ENCODE data around the gene CHD3.

CHD3 gene

GRCh38 chr17:7841915-7842379 is 46.6 kb upstream of the CHD3 start:
- TF ChIP-seq CTCF (IDR thresholded peaks at IDR 0.05; ENCODE audit: insufficient read depth, low read depth, low read length, missing control alignments) = no peak
- DNase-seq (ENCODE audit: low read depth) = peak; percentile 86
- H3K4me3 ChIP-seq (ENCODE audit: low read depth, low read length) = peak overlapping the region; percentile 89

GRCh38 chr17:7842380-7843256 is 46.0 kb upstream of the CHD3 start:
- peak overlapping the region; percentile 89 for H3K4me3 ChIP-seq (ENCODE audit: low read depth, low read length)
- peak; percentile 92 for DNase-seq (ENCODE audit: low read depth)
- TF ChIP-seq CTCF (IDR thresholded peaks at IDR 0.05; ENCODE audit: insufficient read depth, low read depth, low read length, missing control alignments) = no peak

- H3K4me3 ChIP-seq (ENCODE audit: low read depth, low read length) = peak overlapping the region; percentile 89
- no peak for DNase-seq (ENCODE audit: low read depth)
- no peak for TF ChIP-seq CTCF (IDR thresholded peaks at IDR 0.05; ENCODE audit: insufficient read depth, low read depth, low read length, missing control alignments)
Observed at GRCh38 chr17:7843257-7843535, 45.4 kb upstream of the CHD3 start.

GRCh38 chr17:7843536-7844291 is 44.9 kb upstream of the CHD3 start:
- peak overlapping the region; percentile 89 for H3K4me3 ChIP-seq (ENCODE audit: low read depth, low read length)
- TF ChIP-seq CTCF (IDR thresholded peaks at IDR 0.05; ENCODE audit: insufficient read depth, low read depth, low read length, missing control alignments) = no peak
- DNase-seq (ENCODE audit: low read depth) = peak; percentile 96

- H3K4me3 ChIP-seq (ENCODE audit: low read depth, low read length) = peak overlapping the region; percentile 89
- DNase-seq (ENCODE audit: low read depth) = peak; percentile 96
- no peak for TF ChIP-seq CTCF (IDR thresholded peaks at IDR 0.05; ENCODE audit: insufficient read depth, low read depth, low read length, missing control alignments)
Observed at GRCh38 chr17:7844292-7845154, 44.1 kb upstream of the CHD3 start.

GRCh38 chr17:7845359-7846062 is 43.1 kb upstream of the CHD3 start:
- TF ChIP-seq CTCF (IDR thresholded peaks at IDR 0.05; ENCODE audit: insufficient read depth, low read depth, low read length, missing control alignments) = no peak
- H3K4me3 ChIP-seq (ENCODE audit: low read depth, low read length) = peak overlapping the region; percentile 89
- DNase-seq (ENCODE audit: low read depth) = no peak

Measured in GM12865 (cell line).